Measurements from ENCODE around the gene NR1H3.

NR1H3 gene

DNA sequence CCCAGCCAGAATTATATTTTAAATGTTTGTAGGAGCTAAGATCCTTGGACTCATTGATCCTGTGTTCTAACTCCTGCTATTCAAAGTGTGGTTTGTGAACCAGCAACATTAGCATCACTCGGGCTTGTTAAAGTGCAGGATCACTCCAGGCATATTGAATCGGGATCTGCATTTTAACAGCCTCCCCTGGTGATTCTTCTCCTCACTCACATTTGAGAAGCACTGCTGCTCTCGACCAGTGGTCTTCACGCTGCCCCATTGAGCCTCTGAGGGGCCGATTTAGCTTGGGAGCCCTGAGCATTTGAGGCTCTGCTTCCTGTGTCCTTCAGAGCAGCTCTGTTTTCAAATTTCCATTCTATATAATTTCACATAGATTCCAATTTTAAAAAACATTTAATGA is 23.1 kb downstream of the NR1H3 start:
- H3K4me3 ChIP-seq (ENCODE audit: low read depth, low read length), result no peak overlapping the region

DNA sequence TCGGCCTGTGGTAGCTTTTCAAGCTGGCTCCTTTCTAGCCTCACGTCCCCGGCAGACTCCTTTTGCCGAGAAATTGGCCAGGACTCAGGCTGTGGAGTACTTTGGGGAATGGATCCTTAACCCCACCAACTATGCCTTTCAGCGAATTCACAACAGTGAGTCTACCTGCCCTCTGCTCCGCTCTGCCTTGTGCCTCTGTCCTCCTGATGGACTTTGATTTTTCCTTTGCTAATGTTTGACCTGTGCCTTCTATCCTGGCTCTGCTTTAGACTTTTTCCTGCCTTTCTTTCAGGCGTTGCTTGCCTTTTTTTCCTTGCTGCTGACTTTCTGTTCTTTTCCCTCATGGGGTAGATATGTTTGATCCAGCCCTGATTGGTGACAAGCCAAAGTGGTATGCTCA is 24.7 kb downstream of the NR1H3 start:
- no peaks in the 10 kb centered on the region for H3K4me1 ChIP-seq (ENCODE audit: control insufficient read depth, insufficient read depth, low read length)
- H3K27ac ChIP-seq (ENCODE audit: low read depth, low read length), result no peak overlapping the region
- H3K27me3 ChIP-seq (ENCODE audit: control insufficient read depth, insufficient read depth, low read length), result no peaks in the 10 kb centered on the region
- peaks cover 82% of the 10 kb centered on the region for H3K36me3 ChIP-seq (ENCODE audit: control insufficient read depth, insufficient read depth, low read length)
- H3K4me3 ChIP-seq (ENCODE audit: low read depth, low read length), result no peak overlapping the region
- no peak overlapping the region for H3K9ac ChIP-seq (ENCODE audit: low read length)
- no peaks in the 10 kb centered on the region for H3K9me3 ChIP-seq (ENCODE audit: control insufficient read depth, insufficient read depth, low read depth, low read length)

More for the DNA sequence above, 23.1 kb downstream of the NR1H3 start:
- Histone ChIP-seq H3K9me3 (ENCODE audit: control insufficient read depth, insufficient read depth, low read depth, low read length) (no peaks in the 10 kb centered on the region), H3K4me1 (ENCODE audit: control insufficient read depth, insufficient read depth, low read length) (no peaks in the 10 kb centered on the region), H3K27ac (ENCODE audit: low read depth, low read length) (no peak overlapping the region), H3K36me3 (ENCODE audit: control insufficient read depth, insufficient read depth, low read length) (peaks cover 86% of the 10 kb centered on the region), H3K9ac (ENCODE audit: low read length) (no peak overlapping the region), H3K27me3 (ENCODE audit: control insufficient read depth, insufficient read depth, low read length) (no peaks in the 10 kb centered on the region)

DNA sequence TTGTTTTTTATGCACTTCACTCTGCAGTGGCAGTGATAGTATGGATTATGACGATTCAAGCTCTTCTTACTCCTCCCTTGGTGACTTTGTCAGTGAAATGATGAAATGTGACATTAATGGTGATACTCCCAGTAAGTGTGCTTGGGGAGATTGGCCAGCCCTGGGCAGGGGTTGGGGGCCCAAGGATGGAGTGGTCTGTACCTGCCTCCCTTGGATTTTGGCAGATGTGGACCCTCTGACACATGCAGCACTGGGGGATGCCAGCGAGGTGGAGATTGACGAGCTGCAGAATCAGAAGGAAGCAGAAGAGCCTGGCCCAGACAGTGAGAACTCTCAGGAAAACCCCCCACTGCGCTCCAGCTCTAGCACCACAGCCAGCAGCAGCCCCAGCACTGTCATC is 26.4 kb downstream of the NR1H3 start:
- Histone ChIP-seq H3K27me3 (ENCODE audit: control insufficient read depth, insufficient read depth, low read length) (no peaks in the 10 kb centered on the region), H3K36me3 (ENCODE audit: control insufficient read depth, insufficient read depth, low read length) (peaks cover 80% of the 10 kb centered on the region), H3K4me3 (ENCODE audit: low read depth, low read length) (no peak overlapping the region), H3K4me1 (ENCODE audit: control insufficient read depth, insufficient read depth, low read length) (no peaks in the 10 kb centered on the region), H3K9me3 (ENCODE audit: control insufficient read depth, insufficient read depth, low read depth, low read length) (no peaks in the 10 kb centered on the region), H3K9ac (ENCODE audit: low read length) (no peak overlapping the region), H3K27ac (ENCODE audit: low read depth, low read length) (no peak overlapping the region)

DNA sequence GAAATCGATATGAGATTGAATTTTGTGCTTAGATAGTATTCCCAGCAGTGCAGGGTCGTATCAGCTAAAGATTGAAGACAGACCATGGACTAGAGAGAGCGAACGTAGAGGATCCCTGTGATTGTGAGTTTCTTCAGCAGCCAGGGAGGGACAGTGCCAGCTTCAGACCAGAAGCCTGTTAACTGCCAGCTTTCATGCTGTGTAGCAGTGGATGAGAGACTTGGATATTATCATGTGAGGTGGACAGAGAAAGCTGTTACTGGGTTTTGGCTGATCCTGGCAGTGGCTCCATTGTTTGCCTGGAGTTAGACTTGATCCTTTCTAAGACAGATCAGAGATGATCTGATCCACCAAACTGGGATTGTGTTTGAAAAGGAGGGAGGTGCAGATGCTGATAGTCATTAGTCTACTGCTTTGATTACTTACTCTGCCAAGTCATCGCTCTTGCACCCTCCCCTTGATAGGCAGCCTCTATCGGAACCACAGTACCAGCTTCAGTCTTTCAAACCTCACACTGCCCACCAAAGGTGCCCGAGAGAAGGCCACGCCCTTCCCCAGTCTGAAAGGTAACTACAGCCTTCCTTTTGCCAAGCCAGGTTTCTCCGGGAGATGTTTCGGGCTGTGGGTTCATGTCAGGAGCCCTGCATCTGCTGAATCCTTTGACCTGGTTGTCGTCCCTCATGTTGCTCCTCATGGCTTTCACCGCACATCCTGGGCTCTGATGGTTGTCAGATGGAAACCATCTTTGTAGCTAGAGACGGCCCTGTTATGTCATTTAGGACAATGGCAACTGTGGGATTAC is 28.4 kb downstream of the NR1H3 start:
- Histone ChIP-seq H3K4me1 (ENCODE audit: control insufficient read depth, insufficient read depth, low read length) (no peaks in the 10 kb centered on the region), H3K27ac (ENCODE audit: low read depth, low read length) (no peak overlapping the region), H3K9me3 (ENCODE audit: control insufficient read depth, insufficient read depth, low read depth, low read length) (no peaks in the 10 kb centered on the region), H3K27me3 (ENCODE audit: control insufficient read depth, insufficient read depth, low read length) (no peaks in the 10 kb centered on the region), H3K36me3 (ENCODE audit: control insufficient read depth, insufficient read depth, low read length) (peaks cover 84% of the 10 kb centered on the region), H3K4me3 (ENCODE audit: low read depth, low read length) (no peak overlapping the region), H3K9ac (ENCODE audit: low read length) (no peak overlapping the region)

DNA sequence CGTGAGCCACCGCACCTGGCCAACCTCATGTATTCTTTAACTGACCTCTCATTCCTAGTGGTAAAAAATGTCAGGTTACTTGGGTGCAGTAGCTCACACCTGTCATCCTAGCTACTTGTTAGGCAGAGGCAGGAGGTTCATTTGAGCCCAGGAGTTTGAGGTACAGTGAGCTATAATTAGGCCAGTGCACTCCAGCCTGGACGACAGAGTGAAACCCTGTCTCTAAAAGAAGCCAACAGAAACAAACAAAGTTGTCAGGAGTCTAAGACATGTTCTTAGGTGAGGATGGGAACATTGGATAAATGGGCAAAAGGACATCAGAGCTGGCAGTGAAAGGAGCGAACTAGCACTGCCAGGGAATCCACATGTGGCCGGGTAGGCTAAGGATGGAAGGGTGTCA is 30.3 kb downstream of the NR1H3 start:
- no peak overlapping the region for H3K27ac ChIP-seq (ENCODE audit: low read depth, low read length)
- H3K4me3 ChIP-seq (ENCODE audit: low read depth, low read length), result no peak overlapping the region
- no peaks in the 10 kb centered on the region for H3K27me3 ChIP-seq (ENCODE audit: control insufficient read depth, insufficient read depth, low read length)
- peaks cover 88% of the 10 kb centered on the region for H3K36me3 ChIP-seq (ENCODE audit: control insufficient read depth, insufficient read depth, low read length)
- no peaks in the 10 kb centered on the region for H3K9me3 ChIP-seq (ENCODE audit: control insufficient read depth, insufficient read depth, low read depth, low read length)
- no peaks in the 10 kb centered on the region for H3K4me1 ChIP-seq (ENCODE audit: control insufficient read depth, insufficient read depth, low read length)
- no peak overlapping the region for H3K9ac ChIP-seq (ENCODE audit: low read length)

DNA sequence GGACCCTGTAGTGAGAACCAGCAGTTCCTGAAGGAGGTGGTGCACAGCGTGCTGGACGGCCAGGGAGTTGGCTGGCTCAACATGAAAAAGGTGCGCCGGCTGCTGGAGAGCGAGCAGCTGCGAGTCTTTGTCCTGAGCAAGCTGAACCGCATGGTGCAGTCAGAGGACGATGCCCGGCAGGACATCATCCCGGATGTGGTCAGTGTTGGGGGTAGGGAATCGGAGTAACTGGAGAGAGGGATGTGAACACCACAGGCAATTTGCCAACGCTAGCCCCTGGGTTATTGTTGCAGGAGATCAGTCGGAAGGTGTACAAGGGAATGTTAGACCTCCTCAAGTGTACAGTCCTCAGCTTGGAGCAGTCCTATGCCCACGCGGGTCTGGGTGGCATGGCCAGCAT is 32.1 kb downstream of the NR1H3 start:
- no peaks in the 10 kb centered on the region for H3K27me3 ChIP-seq (ENCODE audit: control insufficient read depth, insufficient read depth, low read length)
- H3K27ac ChIP-seq (ENCODE audit: low read depth, low read length), result no peak overlapping the region
- H3K9me3 ChIP-seq (ENCODE audit: control insufficient read depth, insufficient read depth, low read depth, low read length), result no peaks in the 10 kb centered on the region
- H3K9ac ChIP-seq (ENCODE audit: low read length), result no peak overlapping the region
- H3K4me3 ChIP-seq (ENCODE audit: low read depth, low read length), result no peak overlapping the region
- peaks cover 86% of the 10 kb centered on the region for H3K36me3 ChIP-seq (ENCODE audit: control insufficient read depth, insufficient read depth, low read length)
- no peaks in the 10 kb centered on the region for H3K4me1 ChIP-seq (ENCODE audit: control insufficient read depth, insufficient read depth, low read length)

DNA sequence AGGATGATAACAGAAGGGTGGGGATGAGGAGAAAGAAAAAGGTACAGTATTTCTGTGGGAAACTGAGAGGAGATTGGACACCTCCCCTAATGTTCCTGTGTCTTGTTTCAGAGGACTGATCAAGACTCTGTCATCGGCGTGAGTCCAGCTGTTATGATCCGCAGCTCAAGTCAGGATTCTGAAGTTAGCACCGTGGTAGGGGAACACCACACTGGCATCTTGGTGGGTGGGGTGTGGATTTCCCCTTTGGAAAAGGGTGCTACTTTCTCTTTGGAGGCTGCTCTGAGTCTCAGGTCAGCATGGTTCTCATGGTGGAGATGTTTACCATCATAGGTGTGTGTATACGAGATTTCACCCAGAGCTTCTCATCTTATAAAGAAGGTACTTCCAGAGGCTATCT is 37.6 kb downstream of the NR1H3 start:
- no peaks in the 10 kb centered on the region for H3K27me3 ChIP-seq (ENCODE audit: control insufficient read depth, insufficient read depth, low read length)
- no peaks in the 10 kb centered on the region for H3K4me1 ChIP-seq (ENCODE audit: control insufficient read depth, insufficient read depth, low read length)
- H3K36me3 ChIP-seq (ENCODE audit: control insufficient read depth, insufficient read depth, low read length), result peaks cover 71% of the 10 kb centered on the region
- H3K27ac ChIP-seq (ENCODE audit: low read depth, low read length), result no peak overlapping the region
- H3K9ac ChIP-seq (ENCODE audit: low read length), result no peak overlapping the region
- H3K9me3 ChIP-seq (ENCODE audit: control insufficient read depth, insufficient read depth, low read depth, low read length), result no peaks in the 10 kb centered on the region
- no peak overlapping the region for H3K4me3 ChIP-seq (ENCODE audit: low read depth, low read length)

DNA sequence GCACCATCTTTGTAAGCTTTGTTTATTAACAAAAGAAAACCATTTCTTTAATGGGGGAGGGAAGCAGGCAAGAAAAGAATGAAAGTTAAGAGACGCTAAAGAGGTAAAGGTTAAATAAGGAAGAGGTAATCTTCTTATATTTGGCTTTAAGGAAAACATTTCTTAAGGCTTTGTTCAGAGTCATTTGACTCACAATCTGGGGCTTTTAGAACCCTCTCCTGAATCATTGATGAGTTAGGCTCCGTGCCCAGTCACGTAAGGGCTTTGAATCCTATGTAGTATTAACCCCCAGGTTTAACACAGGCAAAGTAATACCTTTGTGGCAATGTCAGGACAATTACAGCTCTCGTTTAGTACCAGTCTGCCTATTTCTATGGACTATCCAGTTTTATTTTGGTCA is 38.2 kb downstream of the NR1H3 start:
- Histone ChIP-seq H3K9ac (ENCODE audit: low read length) (no peak overlapping the region), H3K4me1 (ENCODE audit: control insufficient read depth, insufficient read depth, low read length) (no peaks in the 10 kb centered on the region), H3K4me3 (ENCODE audit: low read depth, low read length) (no peak overlapping the region), H3K9me3 (ENCODE audit: control insufficient read depth, insufficient read depth, low read depth, low read length) (no peaks in the 10 kb centered on the region), H3K27ac (ENCODE audit: low read depth, low read length) (no peak overlapping the region), H3K36me3 (ENCODE audit: control insufficient read depth, insufficient read depth, low read length) (peaks cover 65% of the 10 kb centered on the region), H3K27me3 (ENCODE audit: control insufficient read depth, insufficient read depth, low read length) (no peaks in the 10 kb centered on the region)

DNA sequence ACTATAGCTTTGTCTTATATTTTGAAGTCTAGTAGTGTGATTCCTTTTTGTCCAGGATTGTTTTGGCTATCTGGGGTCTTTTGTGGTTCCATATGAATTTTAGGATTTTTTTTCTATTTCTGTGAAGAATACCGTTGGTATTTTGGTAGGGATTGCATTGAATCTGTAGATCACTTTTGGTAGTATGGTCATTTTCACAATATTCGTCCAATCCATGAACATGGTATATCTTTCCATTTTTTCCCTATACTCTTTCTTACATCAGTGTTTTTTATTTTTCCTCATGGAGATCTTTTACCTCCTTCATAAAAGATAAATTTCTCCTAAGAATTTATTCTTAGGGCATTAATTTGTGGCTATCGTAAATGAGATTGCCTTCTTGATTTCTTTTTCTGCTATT is 41.3 kb downstream of the NR1H3 start:
- H3K36me3 ChIP-seq (ENCODE audit: control insufficient read depth, insufficient read depth, low read length), result peaks cover 45% of the 10 kb centered on the region

DNA sequence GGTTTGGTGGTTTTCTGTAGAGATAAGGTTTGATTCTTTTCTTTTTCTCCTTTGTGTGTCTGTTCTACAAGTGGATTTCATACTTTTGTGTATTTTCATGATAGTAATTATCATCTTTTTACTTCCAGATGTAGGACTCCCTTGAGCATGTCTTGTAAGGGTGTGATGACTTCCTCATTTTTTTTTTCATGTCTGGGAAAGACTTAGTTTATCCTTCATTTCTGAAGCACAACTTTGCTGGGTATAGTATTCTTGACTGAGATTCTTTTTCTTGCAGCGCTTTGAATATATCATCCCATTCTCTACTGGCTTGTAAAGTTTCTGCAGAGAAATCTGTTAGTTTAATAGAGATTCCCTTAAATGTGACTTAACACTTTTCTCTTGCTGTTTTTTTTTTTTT is 45.1 kb downstream of the NR1H3 start:
- Histone ChIP-seq H3K4me1 (ENCODE audit: control insufficient read depth, insufficient read depth, low read length) (no peaks in the 10 kb centered on the region), H3K27ac (ENCODE audit: low read depth, low read length) (no peak overlapping the region), H3K27me3 (ENCODE audit: control insufficient read depth, insufficient read depth, low read length) (no peaks in the 10 kb centered on the region), H3K36me3 (ENCODE audit: control insufficient read depth, insufficient read depth, low read length) (peaks cover 42% of the 10 kb centered on the region), H3K4me3 (ENCODE audit: low read depth, low read length) (no peak overlapping the region), H3K9me3 (ENCODE audit: control insufficient read depth, insufficient read depth, low read depth, low read length) (no peaks in the 10 kb centered on the region), H3K9ac (ENCODE audit: low read length) (no peak overlapping the region)

More for the DNA sequence above, 41.3 kb downstream of the NR1H3 start:
- no peak overlapping the region for H3K9ac ChIP-seq (ENCODE audit: low read length)
- no peak overlapping the region for H3K27ac ChIP-seq (ENCODE audit: low read depth, low read length)
- H3K9me3 ChIP-seq (ENCODE audit: control insufficient read depth, insufficient read depth, low read depth, low read length), result no peaks in the 10 kb centered on the region
- H3K4me1 ChIP-seq (ENCODE audit: control insufficient read depth, insufficient read depth, low read length), result no peaks in the 10 kb centered on the region
- no peaks in the 10 kb centered on the region for H3K27me3 ChIP-seq (ENCODE audit: control insufficient read depth, insufficient read depth, low read length)
- H3K4me3 ChIP-seq (ENCODE audit: low read depth, low read length), result no peak overlapping the region

DNA sequence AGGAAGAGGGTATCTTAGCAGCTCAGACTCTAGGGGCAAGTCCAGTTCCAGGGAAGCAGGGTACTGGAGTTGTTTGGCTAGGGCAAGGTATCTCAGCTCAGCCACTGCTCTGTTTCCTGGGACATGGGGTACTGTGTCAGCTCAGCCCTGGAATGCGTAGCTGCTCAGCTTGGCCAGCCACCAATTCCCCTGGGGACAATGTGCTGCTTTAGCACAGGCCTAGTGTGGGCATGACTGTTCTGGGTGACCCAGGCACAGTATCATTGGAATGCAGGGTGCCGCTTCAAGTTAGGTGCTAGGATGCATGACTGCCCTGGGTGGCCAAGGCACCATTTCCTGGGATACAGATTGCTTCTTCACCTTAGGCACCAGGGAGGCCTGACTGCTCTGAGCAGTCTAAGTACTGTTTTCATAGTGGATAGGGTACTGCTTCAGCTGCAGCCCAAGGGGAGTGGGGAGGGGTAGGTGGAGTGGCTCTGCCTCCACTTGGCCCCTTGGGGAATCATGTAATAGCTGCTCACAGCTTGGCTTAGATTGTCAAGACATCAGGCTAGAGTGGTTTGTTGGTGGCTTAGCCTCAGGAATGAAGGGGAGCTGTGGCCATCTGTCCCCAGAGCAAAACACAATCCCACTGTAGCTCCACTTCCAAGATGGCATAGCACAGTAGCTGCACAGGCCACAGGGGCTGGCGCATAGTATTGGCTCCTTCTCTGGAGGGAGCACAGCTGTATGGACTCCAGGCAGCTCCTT is 48.1 kb downstream of the NR1H3 start:
- Histone ChIP-seq H3K4me3 (ENCODE audit: low read depth, low read length) (no peak overlapping the region), H3K27me3 (ENCODE audit: control insufficient read depth, insufficient read depth, low read length) (no peaks in the 10 kb centered on the region), H3K27ac (ENCODE audit: low read depth, low read length) (no peak overlapping the region), H3K36me3 (ENCODE audit: control insufficient read depth, insufficient read depth, low read length) (peaks cover 50% of the 10 kb centered on the region), H3K9ac (ENCODE audit: low read length) (no peak overlapping the region), H3K4me1 (ENCODE audit: control insufficient read depth, insufficient read depth, low read length) (no peaks in the 10 kb centered on the region), H3K9me3 (ENCODE audit: control insufficient read depth, insufficient read depth, low read depth, low read length) (no peaks in the 10 kb centered on the region)

Data from HUES6 (cell line).